ENCODE data around the gene CEMP1. TPM values are rescaled to one million over a fixed set of nuclear protein-coding genes. Genes with fewer than 3 reads are reported as not detected.

Gene CEMP1
- total RNA-seq, 1 donor from 2014 or later = not detected

DNA sequence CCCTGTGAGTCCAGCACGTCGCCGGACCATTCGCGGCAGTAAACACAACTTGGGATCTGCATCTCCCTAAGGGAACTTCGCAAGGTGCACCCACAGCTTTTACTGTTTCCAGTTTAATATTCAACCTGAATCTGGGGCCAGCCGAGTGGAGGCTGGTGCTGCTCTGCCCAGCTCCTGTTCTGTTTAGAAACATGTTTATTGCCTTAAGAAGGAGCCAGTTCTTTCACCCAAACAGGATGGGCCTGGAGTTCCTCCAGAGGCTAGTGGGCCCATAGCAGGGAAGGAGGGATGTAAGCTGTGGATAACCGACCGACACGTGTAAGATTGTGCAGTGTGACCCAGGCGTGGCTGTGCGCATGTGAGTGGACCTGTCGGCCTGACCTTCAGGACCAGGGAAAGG, 38.9 kb downstream of the CEMP1 start:
- TF ChIP-seq, protein P1, sequence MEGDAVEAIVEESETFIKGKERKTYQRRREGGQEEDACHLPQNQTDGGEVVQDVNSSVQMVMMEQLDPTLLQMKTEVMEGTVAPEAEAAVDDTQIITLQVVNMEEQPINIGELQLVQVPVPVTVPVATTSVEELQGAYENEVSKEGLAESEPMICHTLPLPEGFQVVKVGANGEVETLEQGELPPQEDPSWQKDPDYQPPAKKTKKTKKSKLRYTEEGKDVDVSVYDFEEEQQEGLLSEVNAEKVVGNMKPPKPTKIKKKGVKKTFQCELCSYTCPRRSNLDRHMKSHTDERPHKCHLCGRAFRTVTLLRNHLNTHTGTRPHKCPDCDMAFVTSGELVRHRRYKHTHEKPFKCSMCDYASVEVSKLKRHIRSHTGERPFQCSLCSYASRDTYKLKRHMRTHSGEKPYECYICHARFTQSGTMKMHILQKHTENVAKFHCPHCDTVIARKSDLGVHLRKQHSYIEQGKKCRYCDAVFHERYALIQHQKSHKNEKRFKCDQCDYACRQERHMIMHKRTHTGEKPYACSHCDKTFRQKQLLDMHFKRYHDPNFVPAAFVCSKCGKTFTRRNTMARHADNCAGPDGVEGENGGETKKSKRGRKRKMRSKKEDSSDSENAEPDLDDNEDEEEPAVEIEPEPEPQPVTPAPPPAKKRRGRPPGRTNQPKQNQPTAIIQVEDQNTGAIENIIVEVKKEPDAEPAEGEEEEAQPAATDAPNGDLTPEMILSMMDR (IDR thresholded peaks at IDR 0.05; ENCODE audit: insufficient read depth, low read length, severe bottlenecking) = no peak
- Histone ChIP-seq H3K36me3 (ENCODE audit: control insufficient read depth, insufficient read depth, low read length) (peaks cover 5% of the 10 kb centered on the region), H3K27me3 (ENCODE audit: control insufficient read depth, insufficient read depth, low read length) (no peaks in the 10 kb centered on the region), H3K4me3 (ENCODE audit: low read depth, low read length) (no peak overlapping the region)
- DNase-seq (ENCODE audit: low read depth) = no peak
- no peak for FAIRE-seq

DNA sequence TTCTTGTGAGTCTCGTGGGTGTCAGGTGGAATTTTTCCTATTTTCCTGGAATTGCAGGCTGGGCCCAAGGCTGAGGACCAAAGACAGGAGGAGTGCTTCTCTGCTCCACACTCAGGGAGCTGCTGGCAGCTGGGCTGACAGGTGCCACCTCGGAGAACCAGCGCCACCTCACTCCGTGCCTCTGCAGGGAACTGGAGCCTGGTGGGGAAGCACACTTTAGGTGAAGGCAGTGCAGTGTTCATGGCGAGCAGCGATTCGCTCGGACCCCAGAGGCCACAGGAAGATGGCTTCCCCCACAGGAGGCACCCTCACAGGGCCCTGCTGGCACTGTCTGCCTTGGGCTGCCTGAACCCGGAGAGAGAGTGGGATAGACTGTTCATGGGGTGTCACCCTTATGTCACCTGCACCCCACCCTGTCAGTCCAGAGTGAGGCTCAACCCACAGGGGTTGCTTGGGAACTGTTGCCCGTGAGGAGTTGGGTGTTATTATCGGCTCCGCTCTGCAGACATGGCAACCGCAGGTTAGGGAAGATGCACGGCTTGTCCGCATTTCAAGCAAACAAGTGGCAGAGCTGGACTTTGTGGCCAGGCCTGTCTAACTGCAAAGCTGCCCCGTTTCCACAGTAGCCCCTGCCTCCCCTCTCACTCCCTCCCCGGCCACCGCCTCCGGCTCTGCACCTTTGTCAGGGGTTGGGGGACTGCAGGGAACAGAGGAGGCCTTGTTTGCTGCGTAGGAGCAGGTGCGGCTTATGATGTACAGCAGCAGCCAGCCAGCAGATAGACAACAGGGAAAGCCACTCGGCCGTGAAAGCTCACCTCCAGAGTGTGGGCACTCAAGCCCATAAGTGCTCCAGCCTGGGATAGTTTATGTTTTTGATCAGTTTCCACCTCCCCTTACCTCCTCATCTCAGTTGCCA, 40.8 kb downstream of the CEMP1 start:
- TF ChIP-seq, protein P1 (IDR thresholded peaks at IDR 0.05; ENCODE audit: insufficient read depth, low read length, severe bottlenecking) = no peak
- no peaks in the 10 kb centered on the region for H3K27me3 ChIP-seq (ENCODE audit: control insufficient read depth, insufficient read depth, low read length)
- no peaks in the 10 kb centered on the region for H3K36me3 ChIP-seq (ENCODE audit: control insufficient read depth, insufficient read depth, low read length)
- DNase-seq (ENCODE audit: low read depth) = no peak
- no peak for FAIRE-seq
- H3K4me3 ChIP-seq (ENCODE audit: low read depth, low read length) = no peak overlapping the region

DNA sequence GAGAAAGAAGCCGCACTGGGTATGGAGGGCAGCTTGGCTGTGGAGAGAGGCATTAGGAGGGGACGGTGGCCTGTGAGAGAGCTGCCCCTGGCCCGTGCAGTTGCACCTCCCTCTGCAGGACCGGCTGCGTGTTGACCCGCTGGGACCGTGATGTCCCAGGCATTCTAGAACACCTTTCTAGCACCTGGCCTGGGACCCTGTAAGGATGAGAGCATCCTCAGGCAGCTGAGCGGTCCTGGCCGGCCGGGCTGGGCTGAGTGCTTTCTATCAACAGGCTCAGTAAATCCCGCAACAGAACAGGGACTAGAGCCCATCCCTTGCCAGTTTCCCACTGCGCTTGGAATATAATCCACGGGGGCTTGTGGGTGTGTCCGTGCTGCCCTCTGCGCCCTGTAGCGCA, 41.6 kb downstream of the CEMP1 start:
- TF ChIP-seq, protein P1 (IDR thresholded peaks at IDR 0.05; ENCODE audit: insufficient read depth, low read length, severe bottlenecking) = no peak
- FAIRE-seq (no peak), DNase-seq (ENCODE audit: low read depth) (no peak)
- Histone ChIP-seq H3K27me3 (ENCODE audit: control insufficient read depth, insufficient read depth, low read length) (no peaks in the 10 kb centered on the region), H3K36me3 (ENCODE audit: control insufficient read depth, insufficient read depth, low read length) (no peaks in the 10 kb centered on the region), H3K4me3 (ENCODE audit: low read depth, low read length) (no peak overlapping the region)

DNA sequence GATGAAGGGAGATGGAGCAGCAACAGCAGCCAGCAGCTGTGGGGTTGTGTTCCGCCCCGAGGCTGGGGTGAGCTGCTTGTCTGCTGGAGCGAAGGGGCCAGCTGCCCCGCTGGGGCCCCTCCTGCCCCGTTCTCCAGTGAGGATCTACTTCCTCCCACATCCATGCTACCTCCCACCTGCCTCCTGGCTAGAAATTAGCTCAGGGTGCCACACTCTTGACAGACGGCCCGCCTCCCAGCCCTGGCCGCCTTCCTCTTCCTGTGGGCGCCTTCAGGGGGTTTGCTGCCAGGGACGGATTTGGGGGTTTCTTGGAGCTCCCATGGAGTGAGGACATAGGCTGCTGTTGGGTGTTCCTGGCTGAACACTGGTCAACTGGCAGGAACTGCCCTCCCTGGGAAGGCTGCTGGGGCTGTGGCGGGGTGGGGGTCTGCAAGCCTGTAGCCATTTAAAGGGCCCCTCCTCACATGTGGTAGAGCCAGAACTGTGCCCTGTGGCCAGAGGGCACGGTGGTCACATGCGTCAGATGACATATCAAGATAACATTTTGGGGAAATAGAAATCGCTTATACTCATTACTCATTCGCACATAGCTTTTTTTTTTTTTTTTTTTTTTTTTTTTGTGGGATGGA, 43.2 kb downstream of the CEMP1 start:
- DNase-seq (ENCODE audit: low read depth) (no peak), FAIRE-seq (no peak)
- Histone ChIP-seq H3K36me3 (ENCODE audit: control insufficient read depth, insufficient read depth, low read length) (no peaks in the 10 kb centered on the region), H3K4me3 (ENCODE audit: low read depth, low read length) (no peak overlapping the region), H3K27me3 (ENCODE audit: control insufficient read depth, insufficient read depth, low read length) (no peaks in the 10 kb centered on the region)
- TF ChIP-seq, protein P1 (IDR thresholded peaks at IDR 0.05; ENCODE audit: insufficient read depth, low read length, severe bottlenecking) = no peak

DNA sequence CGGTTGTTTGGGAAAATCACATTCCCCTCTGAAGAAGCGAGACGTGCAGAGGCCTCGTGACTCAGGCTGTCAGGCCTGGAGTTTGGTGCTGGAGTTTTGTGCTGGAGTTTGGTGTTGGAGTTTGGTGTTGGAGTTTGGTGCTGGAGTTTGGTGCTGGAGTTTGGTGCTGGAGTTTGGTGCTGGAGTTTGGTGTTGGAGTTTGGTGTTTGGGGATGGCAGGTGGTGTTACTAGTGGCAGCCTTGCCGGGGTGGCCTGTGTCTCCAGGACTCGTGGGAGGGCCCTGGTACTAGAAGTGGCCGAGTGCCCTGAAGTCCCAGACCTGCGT, 43.7 kb downstream of the CEMP1 start:
- Histone ChIP-seq H3K27me3 (ENCODE audit: control insufficient read depth, insufficient read depth, low read length) (no peaks in the 10 kb centered on the region), H3K36me3 (ENCODE audit: control insufficient read depth, insufficient read depth, low read length) (no peaks in the 10 kb centered on the region), H3K4me3 (ENCODE audit: low read depth, low read length) (no peak overlapping the region)
- no peak for FAIRE-seq
- no peak for DNase-seq (ENCODE audit: low read depth)
- TF ChIP-seq, protein P1 (IDR thresholded peaks at IDR 0.05; ENCODE audit: insufficient read depth, low read length, severe bottlenecking) = no peak

All from bronchial epithelial cell (primary cell).